Gastroesophageal sphincter (tissue), 3 donors: ENCODE results near the gene ARL11.
"Not testable (repeated sequence)": the region's sequence is repeated elsewhere in the genome, so short reads cannot be mapped to it uniquely, and the experiment has no call there.

Experiments
- EP300 ChIP-seq: sonication (generic); formaldehyde crosslinking; IDR thresholded peaks from one replicate; pipeline ENCODE4 v1.6.1; 2017; ENCODE audit warnings: antibody characterized with exemption, mild to moderate bottlenecking
- POLR2A ChIP-seq, 2 donors: fragments of 450-650 bp; IDR thresholded peaks; one replicate each; pipeline ENCODE4 v1.6.1; 2017; ENCODE audit warnings: antibody characterized with exemption in 2 of 2, mild to moderate bottlenecking in 2 of 2, moderate library complexity in 1 of 2
- POLR2AphosphoS5 ChIP-seq: sonication (generic); formaldehyde crosslinking; IDR thresholded peaks from one replicate; pipeline ENCODE4 v1.6.1; 2017; ENCODE audit warnings: antibody characterized with exemption
- TF ChIP-seq, protein P1 (sequence below), 4 experiments: fragments of 200-600 bp in 2 of 4; fragments of 450-650 bp in 2 of 4; sonication (generic) in 1 of 4; IDR thresholded peaks; one replicate each; pipeline ENCODE4 v1.5.1; 2017 to 2019; ENCODE audit warnings: antibody characterized with exemption in 4 of 4, mild to moderate bottlenecking in 2 of 4, moderate library complexity in 2 of 4

DNA sequence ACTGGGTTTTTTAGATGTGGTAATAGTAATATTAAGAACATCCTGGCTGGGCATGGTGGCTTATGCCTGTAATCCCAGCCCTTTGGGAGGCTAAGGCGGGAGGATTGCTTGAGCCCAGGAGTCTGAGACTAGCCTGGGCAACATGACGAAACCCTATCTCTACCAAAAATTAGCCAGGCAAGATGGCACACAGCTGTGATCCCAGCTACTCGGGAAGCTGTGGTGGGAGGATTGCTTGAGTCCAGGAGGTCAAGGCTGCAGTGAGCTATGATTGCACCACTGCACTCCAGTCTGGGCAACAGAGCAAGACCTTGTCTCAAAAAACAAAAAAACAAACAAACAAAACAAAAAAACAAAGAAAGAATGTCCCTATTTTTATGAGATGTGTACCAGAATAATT is 37.6 kb upstream of the ARL11 start:
- TF ChIP-seq, protein P1, sequence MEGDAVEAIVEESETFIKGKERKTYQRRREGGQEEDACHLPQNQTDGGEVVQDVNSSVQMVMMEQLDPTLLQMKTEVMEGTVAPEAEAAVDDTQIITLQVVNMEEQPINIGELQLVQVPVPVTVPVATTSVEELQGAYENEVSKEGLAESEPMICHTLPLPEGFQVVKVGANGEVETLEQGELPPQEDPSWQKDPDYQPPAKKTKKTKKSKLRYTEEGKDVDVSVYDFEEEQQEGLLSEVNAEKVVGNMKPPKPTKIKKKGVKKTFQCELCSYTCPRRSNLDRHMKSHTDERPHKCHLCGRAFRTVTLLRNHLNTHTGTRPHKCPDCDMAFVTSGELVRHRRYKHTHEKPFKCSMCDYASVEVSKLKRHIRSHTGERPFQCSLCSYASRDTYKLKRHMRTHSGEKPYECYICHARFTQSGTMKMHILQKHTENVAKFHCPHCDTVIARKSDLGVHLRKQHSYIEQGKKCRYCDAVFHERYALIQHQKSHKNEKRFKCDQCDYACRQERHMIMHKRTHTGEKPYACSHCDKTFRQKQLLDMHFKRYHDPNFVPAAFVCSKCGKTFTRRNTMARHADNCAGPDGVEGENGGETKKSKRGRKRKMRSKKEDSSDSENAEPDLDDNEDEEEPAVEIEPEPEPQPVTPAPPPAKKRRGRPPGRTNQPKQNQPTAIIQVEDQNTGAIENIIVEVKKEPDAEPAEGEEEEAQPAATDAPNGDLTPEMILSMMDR (IDR thresholded peaks at IDR 0.05), result not testable (repeated sequence)
- not testable (repeated sequence) for TF ChIP-seq EP300; POLR2A (IDR thresholded peaks at IDR 0.05); POLR2AphosphoS5
